NT2/D1 (cell line): ENCODE results near the gene MTMR11.

Source experiments
- DNase-seq: peaks from one replicate; pipeline ENCODE4 v3.0.0-alpha.2; 2011; ENCODE audit warnings: low read depth, low spot score
- H3K27me3 ChIP-seq: 2 replicates; pipeline ENCODE4 v1.6.0; 2011; ENCODE audit warnings: mild to moderate bottlenecking; ENCODE audit not compliant: insufficient read length, insufficient read depth
- H3K36me3 ChIP-seq: 2 replicates; pipeline ENCODE4 v1.6.1; 2011; ENCODE audit warnings: mild to moderate bottlenecking, low read length, mixed read lengths; ENCODE audit not compliant: insufficient read depth, insufficient read length
- H3K4me1 ChIP-seq: 2 replicates; pipeline ENCODE4 v1.5.1; 2011; ENCODE audit not compliant: insufficient read depth, insufficient read length
- H3K4me3 ChIP-seq: 2 replicates; pipeline ENCODE4 v1.5.1; 2011; ENCODE audit warnings: low read depth; ENCODE audit not compliant: insufficient read length
- H3K9ac ChIP-seq: 2 replicates; pipeline ENCODE4 v1.6.0; 2011; ENCODE audit warnings: low read depth; ENCODE audit not compliant: insufficient read length
- H3K9me3 ChIP-seq: 2 replicates; pipeline ENCODE4 v1.5.1; 2011; ENCODE audit warnings: mild to moderate bottlenecking, low read length; ENCODE audit not compliant: insufficient read depth
- SUZ12 ChIP-seq: IDR thresholded peaks from 2 replicates; pipeline ENCODE4 v1.6.1; 2011; ENCODE audit not compliant: insufficient read length, insufficient read depth; ENCODE audit errors: extremely low read depth
- YY1 ChIP-seq: IDR thresholded peaks from 2 replicates; pipeline ENCODE4 v1.6.1; 2011; ENCODE audit not compliant: insufficient read length, insufficient read depth
- ZNF274 ChIP-seq: IDR thresholded peaks from 2 replicates; pipeline ENCODE4 v1.6.1; 2011; ENCODE audit warnings: mild to moderate bottlenecking, low read depth, low read length

The MTMR11 gene

DNA sequence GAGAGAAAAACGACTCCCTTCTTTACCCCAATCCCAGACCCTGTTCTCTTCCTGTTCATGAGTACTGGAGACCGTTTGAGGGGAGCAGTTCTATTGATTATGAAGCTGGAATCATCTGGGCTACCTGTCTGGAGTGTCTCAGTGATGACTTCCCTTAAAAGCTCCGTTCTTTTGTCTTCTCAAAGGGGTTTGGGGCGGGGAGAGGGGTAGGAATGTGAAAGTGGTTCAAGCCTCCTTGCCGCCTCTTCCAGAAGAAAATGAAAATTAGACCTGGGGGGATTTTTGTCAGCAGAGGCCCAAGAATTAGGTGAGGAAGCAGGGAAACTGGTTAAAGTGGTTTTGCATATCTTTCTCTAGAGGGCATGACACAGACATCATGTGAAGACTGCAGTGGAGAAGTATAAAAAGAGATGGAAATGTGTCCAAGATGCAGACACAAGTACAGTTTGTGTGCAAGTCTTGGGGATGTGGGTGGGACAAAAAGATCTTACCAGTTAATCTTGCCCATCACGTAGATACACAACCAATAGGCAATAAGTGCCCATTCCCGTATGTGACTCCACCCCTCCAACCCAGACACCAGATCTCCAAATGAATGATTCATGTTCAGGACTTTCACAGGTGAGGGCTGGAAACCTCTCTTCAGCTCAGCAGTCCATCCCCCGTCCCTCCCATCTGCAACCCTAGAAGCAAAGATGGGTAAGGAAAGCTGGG is 470 bp upstream of the MTMR11 start:
- H3K4me1 ChIP-seq: peaks cover 9% of the 10 kb centered on the region
- no peaks in the 10 kb centered on the region for H3K9me3 ChIP-seq
- no peaks in the 10 kb centered on the region for H3K27me3 ChIP-seq
- H3K9ac ChIP-seq: peak overlapping the region; percentile 77
- no peak for DNase-seq
- H3K4me3 ChIP-seq: peak overlapping the region; percentile 58
- no peak for TF ChIP-seq YY1
- TF ChIP-seq SUZ12: no peak
- no peak for TF ChIP-seq ZNF274
- peaks cover 18% of the 10 kb centered on the region for H3K36me3 ChIP-seq

DNA sequence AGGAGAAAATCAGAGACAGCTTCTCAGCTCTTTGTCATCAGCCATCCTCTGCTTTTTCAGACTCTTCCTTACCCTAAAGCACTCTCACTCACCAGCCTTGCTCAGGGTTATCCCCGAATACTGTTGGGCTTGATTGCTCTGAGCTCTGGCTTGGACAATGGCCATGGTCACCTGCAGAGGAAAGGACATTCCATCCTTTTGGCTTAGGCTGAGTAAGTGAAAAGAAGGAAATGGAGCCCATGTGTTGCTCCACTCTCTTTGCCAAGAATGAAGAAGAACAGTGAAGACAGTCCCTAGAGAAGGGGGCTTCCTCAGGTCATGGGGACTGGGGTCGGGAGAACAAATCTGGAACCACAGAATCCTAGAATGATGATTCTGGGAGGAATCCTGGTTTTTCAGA is 2.3 kb downstream of the MTMR11 start:
- no peak for DNase-seq
- H3K4me3 ChIP-seq: no peak overlapping the region
- no peaks in the 10 kb centered on the region for H3K27me3 ChIP-seq
- no peaks in the 10 kb centered on the region for H3K9me3 ChIP-seq
- peaks cover 9% of the 10 kb centered on the region for H3K4me1 ChIP-seq
- no peak overlapping the region for H3K9ac ChIP-seq
- TF ChIP-seq ZNF274 (no peak), SUZ12 (no peak), YY1 (no peak)
- peaks cover 40% of the 10 kb centered on the region for H3K36me3 ChIP-seq

DNA sequence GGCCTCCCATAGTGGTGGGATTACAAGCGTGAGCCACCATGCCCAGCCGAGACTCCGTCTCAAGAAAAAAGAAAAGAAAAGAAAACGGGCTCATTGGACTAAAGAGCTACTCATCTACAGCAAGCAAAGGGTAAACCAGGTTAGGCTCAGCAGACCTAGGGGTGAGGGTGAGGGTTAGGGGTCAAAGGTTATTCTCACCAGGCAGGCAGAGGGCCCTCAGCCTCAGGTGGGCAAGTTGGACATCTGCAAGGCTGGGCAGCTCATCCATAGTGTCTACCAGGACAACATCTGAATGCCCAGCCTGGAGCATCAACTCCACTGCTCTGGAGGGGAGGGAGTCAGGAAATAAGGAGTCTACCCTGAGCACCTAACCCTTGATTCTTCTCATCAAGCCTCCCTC is 3.5 kb downstream of the MTMR11 start:
- H3K27me3 ChIP-seq: no peaks in the 10 kb centered on the region
- no peak overlapping the region for H3K9ac ChIP-seq
- H3K4me1 ChIP-seq: peaks cover 11% of the 10 kb centered on the region
- no peak overlapping the region for H3K4me3 ChIP-seq
- DNase-seq: no peak
- H3K9me3 ChIP-seq: no peaks in the 10 kb centered on the region
- TF ChIP-seq ZNF274 (no peak), YY1 (no peak), SUZ12 (no peak)
- peaks cover 43% of the 10 kb centered on the region for H3K36me3 ChIP-seq

DNA sequence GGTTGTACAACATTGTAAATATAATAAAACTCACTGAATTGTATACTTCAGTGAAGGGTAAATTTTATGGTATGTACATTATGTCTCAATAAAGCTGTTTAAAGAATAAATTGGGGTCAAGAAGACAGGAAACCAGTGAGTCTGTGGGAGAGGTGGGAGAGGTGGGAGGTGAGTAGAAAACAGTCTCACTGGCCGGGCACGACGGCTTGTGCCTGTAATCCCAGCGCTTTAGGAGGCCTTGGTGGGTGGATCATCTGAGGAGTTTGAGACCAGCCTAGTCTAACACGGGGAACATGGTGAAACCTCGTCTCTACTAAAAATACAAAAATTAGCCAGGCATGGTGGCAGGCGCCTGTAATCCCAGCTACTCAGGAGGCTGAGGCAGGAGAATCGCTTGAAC is 4.2 kb downstream of the MTMR11 start:
- Histone ChIP-seq H3K36me3 (peaks cover 43% of the 10 kb centered on the region), H3K4me3 (no peak overlapping the region), H3K9ac (no peak overlapping the region), H3K4me1 (peaks cover 8% of the 10 kb centered on the region), H3K27me3 (no peaks in the 10 kb centered on the region), H3K9me3 (no peaks in the 10 kb centered on the region)
- no peak for TF ChIP-seq SUZ12
- TF ChIP-seq ZNF274: no peak
- TF ChIP-seq YY1: no peak
- DNase-seq: no peak

DNA sequence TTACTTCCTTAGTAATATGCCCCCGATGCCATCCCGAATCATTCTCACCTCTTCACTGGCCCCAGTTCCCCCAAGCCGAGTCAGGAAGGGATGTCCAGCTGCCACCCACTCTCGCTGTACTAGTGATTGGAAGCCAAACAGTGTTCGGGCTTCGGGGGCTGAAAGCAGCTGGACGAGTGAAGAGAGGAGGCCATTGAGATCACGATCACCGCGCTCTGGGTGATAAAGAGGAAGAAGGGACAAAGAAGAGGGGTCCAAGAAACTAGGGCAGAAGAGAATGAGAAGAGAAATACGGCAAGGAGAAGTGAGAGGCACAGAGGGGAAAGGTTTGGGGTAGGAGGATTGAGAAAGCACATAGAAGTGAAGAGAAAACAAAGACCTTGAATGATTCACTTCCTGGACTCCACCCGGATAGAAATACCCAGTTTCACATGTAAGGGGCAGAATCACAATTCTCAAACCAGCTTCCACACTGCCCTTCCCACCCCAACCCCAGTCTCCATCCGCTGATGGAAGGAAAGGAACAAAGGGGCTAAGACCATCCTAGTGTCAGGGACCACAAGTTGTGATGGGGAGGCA is 5.4 kb downstream of the MTMR11 start:
- Histone ChIP-seq H3K36me3 (peaks cover 53% of the 10 kb centered on the region), H3K9ac (no peak overlapping the region), H3K4me1 (peaks cover 8% of the 10 kb centered on the region), H3K9me3 (no peaks in the 10 kb centered on the region), H3K4me3 (no peak overlapping the region), H3K27me3 (no peaks in the 10 kb centered on the region)
- no peak for TF ChIP-seq YY1
- DNase-seq: no peak

DNA sequence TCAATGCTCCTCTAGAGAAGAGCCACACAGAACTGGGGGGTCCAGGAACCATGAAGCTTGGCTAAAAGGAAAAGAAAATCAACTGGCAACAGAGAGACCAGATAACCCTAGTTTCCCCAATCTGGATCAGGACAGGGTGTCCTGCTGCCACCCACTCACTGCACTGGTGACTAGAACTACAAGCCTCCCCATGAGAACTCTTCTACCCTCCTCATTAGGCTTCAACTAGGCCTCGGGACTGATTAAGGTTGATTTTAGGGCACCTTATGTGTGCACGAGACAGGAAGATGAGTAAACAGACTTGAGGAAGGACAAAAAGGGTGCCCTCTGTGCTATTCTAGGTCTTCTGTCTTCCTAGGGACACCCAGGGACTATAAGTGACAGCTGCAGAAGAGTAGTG is 6.8 kb downstream of the MTMR11 start:
- H3K9me3 ChIP-seq: no peaks in the 10 kb centered on the region
- H3K4me1 ChIP-seq: peaks cover 10% of the 10 kb centered on the region
- no peak overlapping the region for H3K4me3 ChIP-seq
- H3K9ac ChIP-seq: no peak overlapping the region
- peaks cover 67% of the 10 kb centered on the region for H3K36me3 ChIP-seq
- DNase-seq: no peak
- no peaks in the 10 kb centered on the region for H3K27me3 ChIP-seq
- TF ChIP-seq YY1 (no peak), SUZ12 (no peak), ZNF274 (no peak)

DNA sequence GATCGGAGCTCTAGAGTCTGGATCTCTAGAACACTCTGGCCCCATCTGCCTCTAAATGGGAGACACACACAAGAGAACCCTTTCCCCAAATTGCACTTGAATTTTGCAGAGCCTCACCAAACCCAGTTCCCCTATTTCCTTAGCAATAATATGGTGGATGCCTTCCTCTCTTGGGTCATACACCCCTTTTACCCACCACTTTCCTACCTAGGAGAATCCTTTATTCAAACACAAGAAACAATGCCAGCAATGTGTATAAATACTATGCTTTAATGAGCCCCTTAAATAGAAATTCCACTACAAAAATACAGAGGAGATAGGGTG is 8.3 kb downstream of the MTMR11 start:
- Histone ChIP-seq H3K4me3 (peak overlapping the region; percentile 98), H3K9ac (peak overlapping the region; percentile 98), H3K36me3 (peaks cover 71% of the 10 kb centered on the region), H3K9me3 (no peaks in the 10 kb centered on the region), H3K4me1 (peaks cover 10% of the 10 kb centered on the region), H3K27me3 (no peaks in the 10 kb centered on the region)
- TF ChIP-seq YY1 (no peak), ZNF274 (no peak), SUZ12 (no peak)
- no peak for DNase-seq
